ENCODE data around the gene KNCN. TPM values are rescaled to one million over a fixed set of nuclear protein-coding genes. Genes with fewer than 3 reads are reported as not detected.

KNCN gene
- total RNA-seq, 1 experiment from 2014 or later: not detected

- no peak overlapping the region for H3K4me3 Mint-ChIP-seq
- no peak for DNase-seq (ENCODE audit: low spot score)
- no peaks in the 10 kb centered on the region for H3K27me3 Mint-ChIP-seq (ENCODE audit: low read depth)
- H3K36me3 Mint-ChIP-seq: peaks cover 4% of the 10 kb centered on the region; the same call in 1 of the 2 replicates
- POLR2A ChIA-PET: no interaction called here
- ATAC-seq: no peak
- H3K27ac Mint-ChIP-seq: peak overlapping the region; percentile 61; the same call in 1 of the 2 replicates
- H3K4me1 Mint-ChIP-seq: peaks cover 17% of the 10 kb centered on the region
- no peaks in the 10 kb centered on the region for H3K9me3 Mint-ChIP-seq
- TF ChIP-seq ZMAT4 (CRISPR knock-in tag; IDR thresholded peaks at IDR 0.05) (no peak), E2F1 (CRISPR knock-in tag; IDR thresholded peaks at IDR 0.05) (no peak), SMAD4 (CRISPR knock-in tag; IDR thresholded peaks at IDR 0.05) (no peak), NR2C2 (CRISPR knock-in tag; IDR thresholded peaks at IDR 0.05) (no peak), RORB (CRISPR knock-in tag; IDR thresholded peaks at IDR 0.05) (no peak), CDX4 (CRISPR knock-in tag; IDR thresholded peaks at IDR 0.05; ENCODE audit: borderline replicate concordance) (no peak), SOX15 (CRISPR knock-in tag; IDR thresholded peaks at IDR 0.05) (no peak), NFE2L1 (CRISPR knock-in tag; IDR thresholded peaks at IDR 0.05) (no peak), CREB1 (CRISPR knock-in tag; IDR thresholded peaks at IDR 0.05) (no peak), ZNF121 (CRISPR knock-in tag; IDR thresholded peaks at IDR 0.05) (no peak), ERG (CRISPR knock-in tag; IDR thresholded peaks at IDR 0.05) (no peak), STAT6 (CRISPR knock-in tag; conservative IDR thresholded peaks at IDR 0.05; ENCODE audit: low read depth) (no peak), GTF2I (CRISPR knock-in tag; conservative IDR thresholded peaks at IDR 0.05) (no peak), GRHL2 (CRISPR knock-in tag; IDR thresholded peaks at IDR 0.05; ENCODE audit: insufficient replicate concordance, severe bottlenecking) (no peak), ATF3 (CRISPR knock-in tag; conservative IDR thresholded peaks at IDR 0.05) (no peak), CBFB (CRISPR knock-in tag; IDR thresholded peaks at IDR 0.05; ENCODE audit: low read depth) (no peak), ZNF423 (CRISPR knock-in tag; IDR thresholded peaks at IDR 0.05) (no peak), MXD4 (CRISPR knock-in tag; IDR thresholded peaks at IDR 0.05; ENCODE audit: borderline replicate concordance) (no peak)
- CTCF ChIA-PET: interaction anchor here (1.2 to 3.3 kb wide), 4 partner anchors 27 to 134 kb away, joined by 3 to 16 read pairs (median 7); partner anchors contain the start of gene MKNK1
These were observed 25.1 kb upstream of the KNCN start for GRCh38 chr1:46576596-46576995.

- H3K4me3 Mint-ChIP-seq: no peak overlapping the region
- no peak for TF ChIP-seq ZNF396 (CRISPR knock-in tag; IDR thresholded peaks at IDR 0.05; ENCODE audit: borderline replicate concordance)
- no peak for TF ChIP-seq ATF1 (CRISPR knock-in tag; IDR thresholded peaks at IDR 0.05)
- no peak for TF ChIP-seq JAZF1 (CRISPR knock-in tag; IDR thresholded peaks at IDR 0.05)
- no peak for TF ChIP-seq PRDM15 (CRISPR knock-in tag; IDR thresholded peaks at IDR 0.05)
- TF ChIP-seq ETV6 (CRISPR knock-in tag; IDR thresholded peaks at IDR 0.05): no peak
- TF ChIP-seq TEAD1 (CRISPR knock-in tag; IDR thresholded peaks at IDR 0.05): no peak
- TF ChIP-seq PREB (CRISPR knock-in tag; IDR thresholded peaks at IDR 0.05; ENCODE audit: borderline replicate concordance): no peak
These were observed 24.3 kb upstream of the KNCN start for GRCh38 chr1:46575778-46576177.

More at GRCh38 chr1:46575778-46576177, 24.3 kb upstream of the KNCN start:
- H3K4me1 Mint-ChIP-seq: peaks cover 17% of the 10 kb centered on the region
- CTCF ChIA-PET: interaction anchor here (0.8 to 2.1 kb wide), 6 partner anchors 17 to 133 kb away, joined by 3 to 16 read pairs (median 4); partner anchors contain the start of gene MKNK1
- DNase-seq (ENCODE audit: low spot score) (no peak), ATAC-seq (peak; percentile 66)
- no peaks in the 10 kb centered on the region for H3K9me3 Mint-ChIP-seq
- H3K27me3 Mint-ChIP-seq (ENCODE audit: low read depth): no peaks in the 10 kb centered on the region
- POLR2A ChIA-PET: no interaction called here
- peak overlapping the region; percentile 61 for H3K27ac Mint-ChIP-seq
- peaks cover 3% of the 10 kb centered on the region; the same call in 1 of the 2 replicates for H3K36me3 Mint-ChIP-seq

All from WTC11 (cell line).